Measurements from ENCODE around the gene B4GALNT2.

GRCh38 chr17:49223517-49224197 is 91.1 kb downstream of the B4GALNT2 start:
- TF ChIP-seq, protein P1, sequence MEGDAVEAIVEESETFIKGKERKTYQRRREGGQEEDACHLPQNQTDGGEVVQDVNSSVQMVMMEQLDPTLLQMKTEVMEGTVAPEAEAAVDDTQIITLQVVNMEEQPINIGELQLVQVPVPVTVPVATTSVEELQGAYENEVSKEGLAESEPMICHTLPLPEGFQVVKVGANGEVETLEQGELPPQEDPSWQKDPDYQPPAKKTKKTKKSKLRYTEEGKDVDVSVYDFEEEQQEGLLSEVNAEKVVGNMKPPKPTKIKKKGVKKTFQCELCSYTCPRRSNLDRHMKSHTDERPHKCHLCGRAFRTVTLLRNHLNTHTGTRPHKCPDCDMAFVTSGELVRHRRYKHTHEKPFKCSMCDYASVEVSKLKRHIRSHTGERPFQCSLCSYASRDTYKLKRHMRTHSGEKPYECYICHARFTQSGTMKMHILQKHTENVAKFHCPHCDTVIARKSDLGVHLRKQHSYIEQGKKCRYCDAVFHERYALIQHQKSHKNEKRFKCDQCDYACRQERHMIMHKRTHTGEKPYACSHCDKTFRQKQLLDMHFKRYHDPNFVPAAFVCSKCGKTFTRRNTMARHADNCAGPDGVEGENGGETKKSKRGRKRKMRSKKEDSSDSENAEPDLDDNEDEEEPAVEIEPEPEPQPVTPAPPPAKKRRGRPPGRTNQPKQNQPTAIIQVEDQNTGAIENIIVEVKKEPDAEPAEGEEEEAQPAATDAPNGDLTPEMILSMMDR (conservative IDR thresholded peaks at IDR 0.05; ENCODE audit: low read length): peak; percentile 88
- no peak for TF ChIP-seq EZH2phosphoT487 (IDR thresholded peaks at IDR 0.05; ENCODE audit: borderline replicate concordance)
